RWPE2 (cell line): ENCODE data around the gene ARAF.

Source experiments
- ATAC-seq: fragments of 200-7000 bp; cut with Tn5 transposase; 3 replicates; pipeline ENCODE4 v1.9.1; 2021; ENCODE audit warnings: low read depth
- DNase-seq: peaks from one replicate; pipeline ENCODE4 v3.0.0-alpha.2; 2020; ENCODE audit warnings: low spot score
- H3K27ac ChIP-seq: fragments of 450-650 bp; 2 replicates; pipeline ENCODE4 v1.5.1; 2017; ENCODE audit warnings: mild to moderate bottlenecking; ENCODE audit not compliant: poor library complexity, severe bottlenecking
- H3K27me3 ChIP-seq: fragments of 250-450 bp; sonication (Bioruptor Pico); 2 replicates; pipeline ENCODE4 v1.5.1; 2021; ENCODE audit warnings: mild to moderate bottlenecking, moderate library complexity; ENCODE audit not compliant: insufficient read depth, poor library complexity, severe bottlenecking
- H3K36me3 ChIP-seq: fragments of 250-450 bp; sonication (Bioruptor Pico); 2 replicates; pipeline ENCODE4 v1.5.1; 2020; ENCODE audit warnings: low read depth, mild to moderate bottlenecking, moderate library complexity
- H3K4me1 ChIP-seq: fragments of 250-450 bp; sonication (Bioruptor Pico); 2 replicates; pipeline ENCODE4 v1.5.1; 2021; ENCODE audit warnings: mild to moderate bottlenecking, moderate library complexity; ENCODE audit not compliant: insufficient read depth, poor library complexity, severe bottlenecking
- H3K4me3 ChIP-seq: fragments of 250-450 bp; sonication (Bioruptor Pico); 2 replicates; pipeline ENCODE4 v1.5.1; 2021; ENCODE audit warnings: mild to moderate bottlenecking, moderate library complexity; ENCODE audit not compliant: severe bottlenecking
- H3K9me3 ChIP-seq: fragments of 250-450 bp; sonication (Bioruptor Pico); 2 replicates; pipeline ENCODE4 v1.5.1; 2021; ENCODE audit warnings: mild to moderate bottlenecking, moderate library complexity; ENCODE audit not compliant: severe bottlenecking
- TF ChIP-seq, protein P1 (sequence below): fragments of 450-650 bp; IDR thresholded peaks from one replicate; pipeline ENCODE4 v1.5.1; 2017; ENCODE audit warnings: mild to moderate bottlenecking, moderate library complexity; ENCODE audit not compliant: poor library complexity, severe bottlenecking

ARAF gene

GRCh38 chrX:47578692-47579091, 17.7 kb downstream of the ARAF start:
- DNase-seq (no peak), ATAC-seq (no peak)
- peaks cover 8% of the 10 kb centered on the region for H3K4me1 ChIP-seq

DNA sequence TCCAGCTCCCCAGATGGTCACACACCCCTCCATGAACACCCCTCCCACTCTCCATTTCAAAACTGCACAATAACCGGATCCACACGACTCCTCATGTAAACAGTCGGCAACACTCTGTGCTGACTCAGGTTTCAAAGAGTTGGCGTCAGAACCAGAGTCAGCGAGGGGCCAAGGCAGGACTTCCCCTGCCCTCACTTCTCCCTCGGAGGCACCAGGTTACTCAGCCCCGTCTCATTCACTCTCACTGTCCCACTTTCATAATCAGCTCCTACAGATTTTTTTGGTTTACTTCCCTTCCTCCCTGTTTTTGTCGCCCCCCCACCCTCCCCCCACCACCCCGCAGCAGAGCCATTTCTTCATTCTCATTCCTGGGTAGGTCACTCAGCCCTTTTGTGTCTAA, 18.5 kb downstream of the ARAF start:
- TF ChIP-seq, protein P1, sequence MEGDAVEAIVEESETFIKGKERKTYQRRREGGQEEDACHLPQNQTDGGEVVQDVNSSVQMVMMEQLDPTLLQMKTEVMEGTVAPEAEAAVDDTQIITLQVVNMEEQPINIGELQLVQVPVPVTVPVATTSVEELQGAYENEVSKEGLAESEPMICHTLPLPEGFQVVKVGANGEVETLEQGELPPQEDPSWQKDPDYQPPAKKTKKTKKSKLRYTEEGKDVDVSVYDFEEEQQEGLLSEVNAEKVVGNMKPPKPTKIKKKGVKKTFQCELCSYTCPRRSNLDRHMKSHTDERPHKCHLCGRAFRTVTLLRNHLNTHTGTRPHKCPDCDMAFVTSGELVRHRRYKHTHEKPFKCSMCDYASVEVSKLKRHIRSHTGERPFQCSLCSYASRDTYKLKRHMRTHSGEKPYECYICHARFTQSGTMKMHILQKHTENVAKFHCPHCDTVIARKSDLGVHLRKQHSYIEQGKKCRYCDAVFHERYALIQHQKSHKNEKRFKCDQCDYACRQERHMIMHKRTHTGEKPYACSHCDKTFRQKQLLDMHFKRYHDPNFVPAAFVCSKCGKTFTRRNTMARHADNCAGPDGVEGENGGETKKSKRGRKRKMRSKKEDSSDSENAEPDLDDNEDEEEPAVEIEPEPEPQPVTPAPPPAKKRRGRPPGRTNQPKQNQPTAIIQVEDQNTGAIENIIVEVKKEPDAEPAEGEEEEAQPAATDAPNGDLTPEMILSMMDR, result no peak
- Histone ChIP-seq H3K4me1 (peaks cover 8% of the 10 kb centered on the region), H3K4me3 (no peak overlapping the region), H3K27me3 (no peaks in the 10 kb centered on the region), H3K27ac (peak overlapping the region; percentile 35), H3K36me3 (peaks cover 4% of the 10 kb centered on the region; the same call in 1 of the 2 replicates), H3K9me3 (no peaks in the 10 kb centered on the region)
- DNase-seq (no peak), ATAC-seq (peak; percentile 61)

More at GRCh38 chrX:47578692-47579091, 17.7 kb downstream of the ARAF start:
- Histone ChIP-seq H3K9me3 (no peaks in the 10 kb centered on the region), H3K36me3 (no peaks in the 10 kb centered on the region), H3K27ac (no peak overlapping the region), H3K4me3 (no peak overlapping the region), H3K27me3 (no peaks in the 10 kb centered on the region)
- TF ChIP-seq, protein P1, result no peak

GRCh38 chrX:47581731-47582647, 21.0 kb downstream of the ARAF start, which contains the start of gene TIMP1:
Gene TIMP1 (plus strand): TSS chrX:47582436. CDS start chrX:47583416, 980 bp downstream.
- Histone ChIP-seq H3K36me3 (peaks cover 9% of the 10 kb centered on the region), H3K4me1 (peaks cover 8% of the 10 kb centered on the region), H3K27me3 (no peaks in the 10 kb centered on the region), H3K27ac (peak within 1 kb of the TSS; percentile 56), H3K9me3 (no peaks in the 10 kb centered on the region), H3K4me3 (peak within 1 kb of the TSS; percentile 85)
- TF ChIP-seq, protein P1, result no peak
- ATAC-seq (peak; percentile 92), DNase-seq (peak; percentile 92)

DNA sequence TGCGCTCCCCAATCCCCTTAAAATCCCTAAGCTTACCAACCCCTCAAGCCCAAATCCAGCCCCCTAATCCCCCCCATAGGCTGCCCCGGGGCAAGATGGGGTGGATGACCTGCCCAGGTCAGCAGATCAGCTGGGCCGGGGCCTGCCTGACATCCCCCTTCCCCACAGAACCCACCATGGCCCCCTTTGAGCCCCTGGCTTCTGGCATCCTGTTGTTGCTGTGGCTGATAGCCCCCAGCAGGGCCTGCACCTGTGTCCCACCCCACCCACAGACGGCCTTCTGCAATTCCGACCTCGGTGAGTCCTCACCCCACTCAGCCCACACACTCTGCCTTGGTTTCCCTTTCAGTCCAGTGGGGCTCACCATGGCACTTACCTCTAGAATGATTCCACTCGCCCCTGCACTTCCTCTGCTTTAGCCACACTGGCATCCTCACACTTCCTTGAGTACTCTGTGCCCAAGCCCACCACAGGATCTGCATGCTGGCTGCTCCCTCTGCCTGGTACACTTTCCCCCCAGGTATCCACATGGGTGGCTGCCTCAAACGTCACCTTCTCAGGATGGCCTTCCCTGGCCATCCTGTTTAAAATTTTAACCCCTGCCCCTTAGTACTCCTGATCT, 22.3 kb downstream of the ARAF start:
- no peak for ATAC-seq
- Histone ChIP-seq H3K4me3 (peak overlapping the region; percentile 85), H3K9me3 (no peaks in the 10 kb centered on the region), H3K36me3 (peaks cover 9% of the 10 kb centered on the region), H3K4me1 (peaks cover 8% of the 10 kb centered on the region), H3K27me3 (no peaks in the 10 kb centered on the region), H3K27ac (peak overlapping the region; percentile 56)
- no peak for DNase-seq
- TF ChIP-seq, protein P1, result no peak
